Osteoblast (primary cell): ENCODE results near the gene KCNQ1. TPM values are rescaled to one million over a fixed set of nuclear protein-coding genes. Genes with fewer than 3 reads are reported as not detected.

Source experiments
- DNase-seq: peaks from one replicate; pipeline ENCODE4 v3.0.0; 2011; ENCODE audit warnings: low spot score, mixed read lengths; ENCODE audit not compliant: insufficient read length; ENCODE audit errors: missing footprints
- H2AFZ ChIP-seq: 2 replicates; pipeline ENCODE4 v1.6.0; 2011; ENCODE audit warnings: mild to moderate bottlenecking, low read length
- H3K27ac ChIP-seq: 2 replicates; pipeline ENCODE4 v1.5.1; 2011; ENCODE audit warnings: mild to moderate bottlenecking, low read depth, low read length, moderate library complexity
- H3K27me3 ChIP-seq: 2 replicates; pipeline ENCODE4 v1.6.0; 2012; ENCODE audit warnings: mild to moderate bottlenecking, control low read depth, inconsistent platforms, low read length, moderate library complexity; ENCODE audit not compliant: insufficient read depth
- H3K36me3 ChIP-seq: 2 replicates; pipeline ENCODE4 v1.5.1; 2011; ENCODE audit warnings: mild to moderate bottlenecking, low read length, control low read depth, moderate library complexity; ENCODE audit not compliant: insufficient read depth
- H3K4me1 ChIP-seq: 2 replicates; pipeline ENCODE4 v1.5.1; 2011; ENCODE audit warnings: mild to moderate bottlenecking, low read length, control low read depth, moderate library complexity; ENCODE audit not compliant: insufficient read depth
- H3K4me2 ChIP-seq: 2 replicates; pipeline ENCODE4 v1.6.0; 2011; ENCODE audit warnings: mild to moderate bottlenecking, low read length; ENCODE audit not compliant: insufficient read depth
- H3K4me3 ChIP-seq: fragments of 200-600 bp; sonication (generic); 3 replicates; pipeline ENCODE4 v1.5.1; 2012; ENCODE audit warnings: mild to moderate bottlenecking, low read length, inconsistent platforms; ENCODE audit not compliant: insufficient read depth
- H3K79me2 ChIP-seq: 2 replicates; pipeline ENCODE4 v1.6.0; 2012; ENCODE audit warnings: mild to moderate bottlenecking, low read length, control low read depth, inconsistent platforms; ENCODE audit not compliant: insufficient read depth
- H3K9me3 ChIP-seq: 2 replicates; pipeline ENCODE4 v1.5.1; 2011; ENCODE audit warnings: low read depth, low read length, control low read depth
- H4K20me1 ChIP-seq: 2 replicates; pipeline ENCODE4 v1.6.0; 2012; ENCODE audit warnings: mild to moderate bottlenecking, low read length, control low read depth; ENCODE audit not compliant: insufficient read depth
- CTCF ChIP-seq: IDR thresholded peaks from 2 replicates; pipeline ENCODE4 v1.5.1; 2011; ENCODE audit warnings: mild to moderate bottlenecking, low read depth, low read length, moderate library complexity; ENCODE audit errors: extremely low read depth
- total RNA-seq: library from RNA; depleted of rRNA; stranded (reverse); fragments of >200 nt; gene quantifications from 2 replicates; pipeline ENCODE4 v1.2.3, GENCODE V29; 2012

KCNQ1 gene
- total RNA-seq, 1 donor: not detected

- Histone ChIP-seq H3K79me2 (no peaks in the 10 kb centered on the region), H3K4me3 (no peak overlapping the region), H2AFZ (no peak overlapping the region), H3K27ac (no peak overlapping the region), H3K36me3 (no peaks in the 10 kb centered on the region), H3K4me2 (no peak overlapping the region), H3K27me3 (no peaks in the 10 kb centered on the region), H3K9me3 (peaks cover 26% of the 10 kb centered on the region), H3K4me1 (no peaks in the 10 kb centered on the region), H4K20me1 (no peaks in the 10 kb centered on the region)
- no peak for DNase-seq
- TF ChIP-seq CTCF: no peak
Observed at GRCh38 chr11:2643746-2644145, 198.9 kb downstream of the KCNQ1 start.

GRCh38 chr11:2644844-2645778 lies 200.3 kb downstream of the KCNQ1 start:
- H2AFZ ChIP-seq: no peak overlapping the region
- H4K20me1 ChIP-seq: no peaks in the 10 kb centered on the region
- no peaks in the 10 kb centered on the region for H3K27me3 ChIP-seq
- no peak for TF ChIP-seq CTCF
- H3K79me2 ChIP-seq: no peaks in the 10 kb centered on the region
- no peak overlapping the region for H3K27ac ChIP-seq
- peaks cover 26% of the 10 kb centered on the region for H3K9me3 ChIP-seq
- no peak overlapping the region for H3K4me3 ChIP-seq
- no peak overlapping the region for H3K4me2 ChIP-seq
- no peaks in the 10 kb centered on the region for H3K36me3 ChIP-seq
- no peaks in the 10 kb centered on the region for H3K4me1 ChIP-seq
- DNase-seq: no peak

DNA sequence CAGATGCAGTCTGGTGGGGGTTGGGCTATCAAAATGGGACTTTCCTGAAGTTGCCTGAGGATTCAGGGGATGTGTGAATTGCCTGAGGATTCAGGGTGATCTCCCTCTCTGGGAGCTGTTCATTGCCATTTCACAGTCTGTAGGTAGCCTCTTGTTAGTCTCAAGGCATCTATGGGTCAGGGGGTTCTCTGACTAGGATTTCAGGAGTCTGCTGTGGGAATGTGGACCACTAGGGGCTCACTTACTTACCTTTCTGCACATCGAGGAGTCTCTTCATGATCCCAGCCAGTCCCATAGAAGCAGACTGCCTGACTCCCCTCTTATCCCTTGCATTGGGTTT lies 200.9 kb downstream of the KCNQ1 start:
- Histone ChIP-seq H3K27me3 (no peaks in the 10 kb centered on the region), H4K20me1 (no peaks in the 10 kb centered on the region), H3K4me1 (no peaks in the 10 kb centered on the region), H3K9me3 (peaks cover 31% of the 10 kb centered on the region), H3K36me3 (no peaks in the 10 kb centered on the region), H2AFZ (no peak overlapping the region), H3K27ac (no peak overlapping the region), H3K4me2 (no peak overlapping the region), H3K4me3 (no peak overlapping the region), H3K79me2 (no peaks in the 10 kb centered on the region)
- no peak for DNase-seq
- no peak for TF ChIP-seq CTCF

DNA sequence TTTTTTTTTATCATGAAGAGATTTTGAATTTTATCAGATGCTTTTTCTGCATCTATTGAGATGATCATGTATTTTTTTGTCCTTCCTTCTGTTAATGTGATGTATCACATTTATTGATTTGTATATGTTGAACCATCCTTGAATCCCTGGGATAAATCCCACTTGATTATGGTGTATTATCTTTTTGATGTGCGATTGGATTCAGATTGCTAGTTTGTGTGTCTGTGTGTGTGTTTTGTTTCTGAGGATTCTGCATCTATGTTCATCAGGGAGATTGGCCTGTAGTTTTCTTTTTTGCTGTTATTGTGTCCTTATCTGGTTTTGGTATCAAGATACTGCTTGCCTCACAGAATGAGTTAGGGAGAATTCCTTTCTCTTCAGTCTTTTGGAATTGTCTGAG lies 202.4 kb downstream of the KCNQ1 start:
- H3K79me2 ChIP-seq: no peaks in the 10 kb centered on the region
- H3K4me3 ChIP-seq: no peak overlapping the region
- H2AFZ ChIP-seq: no peak overlapping the region
- H4K20me1 ChIP-seq: no peaks in the 10 kb centered on the region
- DNase-seq: no peak
- no peaks in the 10 kb centered on the region for H3K4me1 ChIP-seq
- TF ChIP-seq CTCF: no peak
- no peaks in the 10 kb centered on the region for H3K27me3 ChIP-seq
- H3K9me3 ChIP-seq: peaks cover 37% of the 10 kb centered on the region
- H3K4me2 ChIP-seq: no peak overlapping the region
- H3K36me3 ChIP-seq: no peaks in the 10 kb centered on the region
- H3K27ac ChIP-seq: no peak overlapping the region
